Sigmoid colon (tissue), 7 donors: Measurements from ENCODE around the gene PTGIR. TPM values are rescaled to one million over a fixed set of nuclear protein-coding genes. Genes with fewer than 3 reads are reported as not detected.
A peak's percentile ranks its signal among the peaks of the same experiment; 100 is the strongest.

ENCODE experiments used
- DNase-seq: peaks from one replicate; pipeline ENCODE4 v3.0.0-alpha.2; 2019
- H3K27ac ChIP-seq, 4 donors: fragments of 200-600 bp; sonication (generic); one replicate each; pipeline ENCODE4 v1.5.1; 2016 to 2019; ENCODE audit warnings: mild to moderate bottlenecking in 1 of 4
- H3K27me3 ChIP-seq, 3 donors: fragments of 200-600 bp; sonication (generic); one replicate each; pipeline ENCODE4 v1.5.1; 2019; ENCODE audit warnings: mild to moderate bottlenecking in 1 of 3
- H3K36me3 ChIP-seq, 4 donors: fragments of 200-600 bp; sonication (generic); one replicate each; pipeline ENCODE4 v1.5.1; 2016 to 2019
- H3K4me1 ChIP-seq, 4 donors: fragments of 200-600 bp; sonication (generic); one replicate each; pipeline ENCODE4 v1.5.1; 2017 to 2019
- H3K4me3 ChIP-seq, 4 donors: fragments of 200-600 bp; sonication (generic); one replicate each; pipeline ENCODE4 v1.5.1; 2017 to 2019; ENCODE audit warnings: mild to moderate bottlenecking in 2 of 4, moderate library complexity in 1 of 4
- H3K9me3 ChIP-seq, 4 donors: fragments of 200-600 bp in 3 of 4; sonication (generic) in 3 of 4; one replicate each; pipeline versions ENCODE4 v1.5.1 to v1.6.1; 2013 to 2019
- CTCF ChIP-seq, 4 experiments: fragments of 450-650 bp in 3 of 4; fragments of 200-600 bp in 1 of 4; IDR thresholded peaks; one replicate each; pipeline ENCODE4 v1.5.1; 2016 to 2019; ENCODE audit warnings: antibody characterized with exemption in 4 of 4, mild to moderate bottlenecking in 3 of 4, moderate library complexity in 2 of 4
- EP300 ChIP-seq, 4 donors: sonication (generic); formaldehyde crosslinking; IDR thresholded peaks; one replicate each; pipeline ENCODE4 v1.6.1; 2017; ENCODE audit warnings: antibody characterized with exemption in 4 of 4
- POLR2A ChIP-seq, 2 donors: fragments of 450-650 bp; IDR thresholded peaks; one replicate each; pipeline ENCODE4 v1.6.1; 2016; ENCODE audit warnings: antibody characterized with exemption in 2 of 2, mild to moderate bottlenecking in 2 of 2, moderate library complexity in 2 of 2
- POLR2AphosphoS5 ChIP-seq, 4 donors: sonication (generic); formaldehyde crosslinking; IDR thresholded peaks; one replicate each; pipeline ENCODE4 v1.6.1; 2017; ENCODE audit warnings: antibody characterized with exemption in 4 of 4
- WGBS, 2 donors: extraction: QIAGEN DNeasy Blood & Tissue Kit; methylation state at CpG; one replicate each; pipeline ENCODE4 v1.1.7; 2013; 5-methylcytosine and 5-hydroxymethylcytosine counted together
- intact Hi-C: fragments of 100-400 bp; cut with DNase I; formaldehyde crosslinking; loops from one replicate; pipeline ENCODE4 v1.15.1; 2023
- polyA plus RNA-seq, 3 donors: library from polyadenylated mRNA; stranded (reverse); fragments of 200-250 nt; gene quantifications; one replicate each; pipeline ENCODE4 v1.2.3, GENCODE V29; 2013
- total RNA-seq, 4 donors: library from RNA; depleted of rRNA; stranded (reverse); fragments of >200 nt; gene quantifications; one replicate each; pipeline ENCODE4 v1.1.0, GENCODE V29; 2016
- donor health status: healthy with polysubstance abuse.
- donor health status: Bipolar disorder and iron deficiency.
- donor health status: healthy.

PTGIR gene
- total and polyA plus RNA-seq, 7 donors: 0.60 to 5.8 (median 3.5) TPM; not detected in 1

- WGBS, 2 donors: 33 to 46% methylated on average over 63 of the region's 63 CpGs
- TF ChIP-seq POLR2AphosphoS5 (IDR thresholded peaks at IDR 0.05) (peak in 1 of 4 donors; percentile 6), CTCF (IDR thresholded peaks at IDR 0.05) (no peak)
- no peak for DNase-seq
- no peaks in the 10 kb centered on the region for H3K9me3 ChIP-seq
- peaks cover 0 to 25% (median 22%) of the 10 kb centered on the region in 4 donors for H3K4me1 ChIP-seq
- H3K4me3 ChIP-seq: no peak overlapping the region
- peaks cover 0 to 24% (median 9%) of the 10 kb centered on the region in 4 donors for H3K36me3 ChIP-seq
- peak overlapping the region in 3 of 4 donors; percentile 27 to 39 (median 27) for H3K27ac ChIP-seq
- peaks cover 0 to 3% (median 0%) of the 10 kb centered on the region in 3 donors for H3K27me3 ChIP-seq
- intact Hi-C loops: no loop called here
Measured at GRCh38 chr19:46648060-46648960, 23.4 kb upstream of the PTGIR start.

GRCh38 chr19:46646402-46646801 is 21.5 kb upstream of the PTGIR start:
- Histone ChIP-seq H3K27me3 (peaks cover 0 to 3% (median 0%) of the 10 kb centered on the region in 3 donors), H3K9me3 (no peaks in the 10 kb centered on the region), H3K27ac (peak overlapping the region in 2 of 4 donors; percentile 62 to 68), H3K36me3 (peaks cover 0 to 11% (median 3%) of the 10 kb centered on the region in 4 donors), H3K4me3 (no peak overlapping the region), H3K4me1 (peaks cover 0 to 17% (median 14%) of the 10 kb centered on the region in 4 donors)
- no peak for TF ChIP-seq POLR2A (IDR thresholded peaks at IDR 0.05)
- no peak for TF ChIP-seq EP300 (IDR thresholded peaks at IDR 0.05)
- no peak for TF ChIP-seq POLR2AphosphoS5 (IDR thresholded peaks at IDR 0.05)
- DNase-seq: no peak
- WGBS, 2 donors: 80 to 85% methylated on average over 3 of the region's 3 CpGs
- intact Hi-C loops: no loop called here

- WGBS, 2 donors: 28 to 67% methylated on average over 3 of the region's 3 CpGs
- H3K27ac ChIP-seq: peak overlapping the region; percentile 47 to 68 (median 56)
- no peak overlapping the region for H3K4me3 ChIP-seq
- no peak for DNase-seq
- intact Hi-C loops: no loop called here
- H3K9me3 ChIP-seq: no peaks in the 10 kb centered on the region
- peaks cover 0 to 8% (median 3%) of the 10 kb centered on the region in 4 donors for H3K36me3 ChIP-seq
- TF ChIP-seq POLR2A (IDR thresholded peaks at IDR 0.05) (no peak), EP300 (IDR thresholded peaks at IDR 0.05) (no peak), CTCF (IDR thresholded peaks at IDR 0.05) (no peak), POLR2AphosphoS5 (IDR thresholded peaks at IDR 0.05) (no peak)
- H3K27me3 ChIP-seq: no peaks in the 10 kb centered on the region
- peaks cover 0 to 32% (median 23%) of the 10 kb centered on the region in 4 donors for H3K4me1 ChIP-seq
Measured at GRCh38 chr19:46644720-46645119, 19.8 kb upstream of the PTGIR start.

- H3K27me3 ChIP-seq: no peaks in the 10 kb centered on the region
- H3K9me3 ChIP-seq: no peaks in the 10 kb centered on the region
- no peak overlapping the region for H3K4me3 ChIP-seq
- TF ChIP-seq POLR2AphosphoS5 (IDR thresholded peaks at IDR 0.05) (no peak), EP300 (IDR thresholded peaks at IDR 0.05) (no peak), POLR2A (IDR thresholded peaks at IDR 0.05) (no peak), CTCF (IDR thresholded peaks at IDR 0.05) (no peak)
- no peak for DNase-seq
- intact Hi-C loops: no loop called here
- H3K27ac ChIP-seq: peak overlapping the region; percentile 84 to 94 (median 90)
- H3K36me3 ChIP-seq: no peaks in the 10 kb centered on the region
- 62 to 82% methylated on average over 2 of the region's 2 CpGs for WGBS, 2 donors
- peaks cover 0 to 48% (median 40%) of the 10 kb centered on the region in 4 donors for H3K4me1 ChIP-seq
Measured at GRCh38 chr19:46640656-46641055, 15.8 kb upstream of the PTGIR start.
